Occipital lobe (tissue), 2 donors: ENCODE data around the gene SARNP. TPM values are rescaled to one million over a fixed set of nuclear protein-coding genes. Genes with fewer than 3 reads are reported as not detected.

Experiments used
- DNase-seq: peaks from one replicate; lab custom pipeline; 2025; lab: John Stamatoyannopoulos, UW
- total RNA-seq: library from RNA; depleted of rRNA; stranded (reverse); fragments of >200 nt; gene quantifications from one replicate; pipeline ENCODE4 v1.2.3, GENCODE V29; 2014

Gene SARNP
- total RNA-seq, 1 donor from 2014 or later: 84.7 TPM

DNA sequence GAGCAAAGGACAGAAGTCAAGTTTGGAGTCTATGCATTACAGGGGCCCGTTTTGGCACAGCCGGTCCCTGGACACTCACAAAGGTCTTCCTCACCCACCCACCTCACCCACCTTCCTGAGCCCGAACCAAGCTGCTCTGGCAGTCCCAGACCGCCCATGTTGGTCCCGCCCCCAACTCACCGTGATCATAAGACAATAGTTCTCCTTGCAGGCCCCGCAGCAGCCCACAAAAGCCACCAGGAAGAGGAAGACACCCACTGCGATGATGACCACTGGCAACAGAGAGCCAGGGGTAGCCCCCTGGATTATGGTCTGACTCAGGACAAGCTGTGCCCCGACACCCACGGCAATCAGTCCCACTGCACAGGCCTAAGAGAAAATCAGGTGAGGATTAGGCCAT is 90.6 kb downstream of the SARNP start:
- no peak for DNase-seq

DNA sequence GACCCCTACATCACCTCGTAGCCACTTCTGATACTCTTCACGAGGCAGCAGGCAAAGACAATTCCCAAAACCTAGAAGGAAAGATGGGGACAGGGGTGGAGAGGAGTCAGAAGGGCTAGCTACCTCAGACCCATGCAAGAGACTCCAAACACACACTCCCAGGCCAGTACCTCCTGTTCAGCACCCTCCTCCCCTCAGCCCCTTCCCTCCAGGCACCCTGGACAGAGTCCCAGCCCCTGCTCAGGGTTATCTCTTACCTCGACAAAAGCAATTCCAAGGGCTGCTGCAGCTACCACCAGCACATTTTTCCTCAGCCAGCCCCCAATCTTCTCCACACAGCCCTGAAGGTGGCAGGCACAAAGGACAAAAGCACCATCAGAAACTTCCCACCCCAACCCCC is 92.0 kb downstream of the SARNP start:
- no peak for DNase-seq

DNA sequence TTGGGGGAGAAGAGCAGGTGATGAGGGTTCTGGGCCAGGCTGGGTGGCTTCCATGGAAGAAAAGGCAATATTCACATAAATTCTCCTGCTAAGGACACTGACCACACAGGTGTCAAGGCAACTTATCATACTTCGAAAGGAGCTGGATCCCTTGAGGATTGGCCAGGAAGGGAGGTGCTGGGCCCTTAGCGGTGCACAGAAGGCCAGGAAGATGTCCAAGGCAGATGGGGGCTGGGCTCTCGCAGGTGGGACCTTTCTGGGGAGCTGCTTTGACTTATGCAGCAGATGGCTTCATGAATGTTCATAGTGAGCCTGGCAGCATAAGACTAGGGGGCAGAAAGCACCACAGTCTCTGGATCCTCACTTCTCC is 92.6 kb downstream of the SARNP start:
- DNase-seq: no peak

DNA sequence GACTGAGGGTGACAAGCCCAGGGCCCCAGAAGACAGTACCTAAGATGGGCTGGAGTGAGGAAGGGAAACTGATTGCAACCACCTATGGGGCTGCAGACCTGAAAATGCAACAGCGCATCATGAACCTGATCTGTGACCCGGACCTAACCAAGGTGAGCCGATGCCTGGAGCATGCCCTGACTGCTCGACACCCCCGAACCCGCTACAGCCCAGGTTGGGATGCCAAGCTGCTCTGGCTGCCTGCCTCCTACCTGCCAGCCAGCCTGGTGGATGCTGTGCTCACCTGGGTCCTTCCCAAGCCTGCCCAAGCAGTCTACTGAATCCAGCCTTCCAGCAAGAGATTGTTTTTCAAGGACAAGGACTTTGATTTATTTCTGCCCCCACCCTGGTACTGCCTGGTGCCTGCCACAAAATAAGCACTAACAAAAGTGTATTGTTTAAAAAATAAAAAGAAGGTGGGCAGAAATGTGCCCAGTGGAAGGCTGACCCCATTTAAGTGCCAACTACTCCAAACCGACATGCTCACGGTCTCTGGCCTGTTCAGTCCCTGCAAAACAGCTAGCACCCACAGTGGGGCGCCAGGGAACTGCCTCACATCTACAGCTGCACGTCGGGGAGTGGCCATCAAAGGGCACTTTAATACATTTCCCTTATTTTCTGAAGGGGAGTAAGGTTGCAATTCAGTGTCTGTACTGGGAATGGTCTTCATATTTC is 93.1 kb downstream of the SARNP start:
- no peak for DNase-seq

DNA sequence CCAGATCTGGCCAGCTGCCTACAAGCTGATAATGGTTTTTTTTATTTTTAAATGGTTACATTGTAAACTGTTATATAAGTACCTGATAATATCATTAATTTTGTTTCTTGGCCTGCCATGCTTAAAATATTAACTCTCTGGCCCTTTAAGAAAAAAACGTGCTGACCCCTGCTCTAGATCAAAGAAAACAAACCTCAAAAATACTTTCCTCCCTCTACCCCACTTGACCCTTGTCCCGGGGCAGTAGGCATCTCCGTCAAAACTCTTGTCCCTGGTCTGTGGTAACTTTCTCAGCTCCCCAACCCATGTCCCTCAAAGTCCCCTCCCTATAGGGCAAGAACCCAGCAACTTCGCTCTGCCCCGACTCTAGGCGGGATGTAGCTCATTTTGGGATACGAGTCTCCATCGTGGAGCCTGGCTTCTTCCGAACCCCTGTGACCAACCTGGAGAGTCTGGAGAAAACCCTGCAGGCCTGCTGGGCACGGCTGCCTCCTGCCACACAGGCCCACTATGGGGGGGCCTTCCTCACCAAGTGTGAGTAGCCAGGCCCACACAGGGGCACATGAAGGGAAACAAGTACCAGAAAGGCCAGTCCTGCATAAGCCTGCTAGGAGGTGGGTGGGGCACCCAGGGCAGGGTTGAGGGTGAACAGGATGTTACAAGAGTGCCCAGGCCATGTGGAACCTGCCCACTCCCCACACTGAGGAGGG is 93.9 kb downstream of the SARNP start:
- no peak for DNase-seq

DNA sequence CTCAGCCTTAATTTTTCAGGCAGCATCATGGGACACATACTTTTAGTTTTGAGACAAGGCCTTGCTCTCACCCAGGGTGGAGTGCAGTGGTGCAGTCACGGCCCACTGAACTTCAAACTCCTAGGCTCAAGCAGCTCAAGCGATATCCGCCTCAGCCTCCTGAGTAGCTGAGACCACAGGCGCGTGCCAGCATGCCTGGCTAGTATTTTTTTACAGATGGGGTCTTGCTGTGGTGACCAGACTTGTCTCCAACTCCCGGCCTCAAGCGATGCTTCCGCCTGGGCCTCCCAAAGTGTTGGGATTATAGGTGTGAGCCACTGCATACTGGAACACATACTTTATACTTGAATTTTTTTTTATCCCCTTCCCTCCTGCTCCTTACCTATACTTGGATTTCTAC is 94.6 kb downstream of the SARNP start:
- no peak for DNase-seq

DNA sequence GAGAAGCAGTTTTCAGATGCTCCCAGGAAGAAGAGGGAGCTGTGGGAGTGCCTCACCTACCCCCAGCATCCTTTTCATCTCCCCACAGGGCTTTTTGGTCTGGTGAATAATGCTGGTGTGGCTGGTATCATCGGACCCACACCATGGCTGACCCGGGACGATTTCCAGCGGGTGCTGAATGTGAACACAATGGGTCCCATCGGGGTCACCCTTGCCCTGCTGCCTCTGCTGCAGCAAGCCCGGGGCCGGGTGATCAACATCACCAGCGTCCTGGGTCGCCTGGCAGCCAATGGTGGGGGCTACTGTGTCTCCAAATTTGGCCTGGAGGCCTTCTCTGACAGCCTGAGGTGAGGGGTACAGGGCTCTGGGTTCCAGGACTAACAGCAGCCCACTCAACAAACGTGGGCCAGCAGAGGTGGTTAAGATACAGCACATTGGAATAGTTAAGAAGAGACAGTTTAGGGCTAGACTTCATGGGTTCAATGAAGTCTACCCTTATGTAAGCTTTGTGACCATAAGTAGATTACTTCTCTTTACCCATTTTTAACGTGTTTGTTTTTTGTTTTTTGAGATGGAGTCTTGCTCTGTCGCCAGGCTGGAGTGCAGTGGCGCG is 95.8 kb downstream of the SARNP start:
- no peak for DNase-seq

DNA sequence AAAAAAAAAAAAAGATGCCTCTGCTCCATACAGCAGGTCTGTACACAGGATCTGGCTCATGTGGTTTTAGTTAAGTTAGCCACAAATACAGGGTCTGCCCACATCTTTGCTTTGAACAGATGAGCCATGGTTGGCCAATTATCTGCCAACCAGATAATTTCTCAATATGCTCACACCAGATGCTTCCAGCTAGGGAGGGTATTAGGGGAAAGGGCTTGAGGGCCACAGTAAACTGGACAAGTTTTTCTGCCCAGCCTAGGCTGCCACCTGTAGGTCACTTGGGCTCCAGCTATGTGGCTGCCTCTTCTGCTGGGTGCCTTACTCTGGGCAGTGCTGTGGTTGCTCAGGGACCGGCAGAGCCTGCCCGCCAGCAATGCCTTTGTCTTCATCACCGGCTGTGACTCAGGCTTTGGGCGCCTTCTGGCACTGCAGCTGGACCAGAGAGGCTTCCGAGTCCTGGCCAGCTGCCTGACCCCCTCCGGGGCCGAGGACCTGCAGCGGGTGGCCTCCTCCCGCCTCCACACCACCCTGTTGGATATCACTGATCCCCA is 96.6 kb downstream of the SARNP start:
- DNase-seq: peak; percentile 75

DNA sequence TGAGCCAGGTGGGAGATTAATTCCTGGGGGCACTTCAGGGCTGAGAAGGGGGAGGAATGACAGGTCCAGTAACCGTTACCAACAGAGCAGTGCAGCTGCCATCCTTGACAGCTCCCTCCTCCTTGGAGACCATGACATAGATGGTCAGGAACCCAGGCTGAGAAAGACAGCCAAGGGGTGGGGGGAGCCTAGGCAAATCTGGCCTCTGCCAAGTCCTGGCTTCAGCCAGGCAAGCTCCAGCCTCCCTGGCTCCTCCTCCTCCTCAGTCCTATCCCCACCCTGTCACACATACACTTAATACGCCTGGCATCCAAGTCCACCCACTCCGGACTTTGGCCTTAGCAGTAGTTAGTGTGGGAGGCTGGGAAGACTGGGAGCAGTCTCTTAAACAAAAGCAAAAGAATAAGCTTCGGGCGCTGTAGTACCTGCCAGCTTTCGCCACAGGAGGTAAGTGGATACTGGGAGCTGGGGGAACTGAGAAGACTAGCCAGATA is 97.4 kb downstream of the SARNP start, which contains the start of gene RDH5:
Gene RDH5 (plus strand): TSS at position 323 of the 494 bp plus-strand sequence. CDS start 792 bp downstream, outside the sequence.
- no peak for DNase-seq

DNA sequence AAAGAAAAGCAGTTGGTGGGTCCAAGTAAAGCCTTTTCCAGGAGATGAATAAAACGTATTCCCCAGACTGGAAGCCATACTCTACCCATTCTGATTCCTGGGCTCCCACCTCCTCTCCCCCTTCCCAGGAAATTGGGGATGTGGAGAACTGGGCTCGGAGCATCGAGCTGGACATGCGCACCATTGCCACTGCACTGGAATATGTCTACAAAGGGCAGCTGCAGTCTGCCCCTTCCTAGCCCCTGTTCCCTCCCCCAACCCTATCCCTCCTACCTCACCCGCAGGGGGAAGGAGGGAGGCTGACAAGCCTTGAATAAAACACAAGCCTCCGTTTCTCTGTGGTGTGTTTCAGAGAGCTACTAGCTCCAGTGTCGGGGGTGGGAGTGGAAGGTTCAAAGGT is 98.2 kb downstream of the SARNP start:
- no peak for DNase-seq

DNA sequence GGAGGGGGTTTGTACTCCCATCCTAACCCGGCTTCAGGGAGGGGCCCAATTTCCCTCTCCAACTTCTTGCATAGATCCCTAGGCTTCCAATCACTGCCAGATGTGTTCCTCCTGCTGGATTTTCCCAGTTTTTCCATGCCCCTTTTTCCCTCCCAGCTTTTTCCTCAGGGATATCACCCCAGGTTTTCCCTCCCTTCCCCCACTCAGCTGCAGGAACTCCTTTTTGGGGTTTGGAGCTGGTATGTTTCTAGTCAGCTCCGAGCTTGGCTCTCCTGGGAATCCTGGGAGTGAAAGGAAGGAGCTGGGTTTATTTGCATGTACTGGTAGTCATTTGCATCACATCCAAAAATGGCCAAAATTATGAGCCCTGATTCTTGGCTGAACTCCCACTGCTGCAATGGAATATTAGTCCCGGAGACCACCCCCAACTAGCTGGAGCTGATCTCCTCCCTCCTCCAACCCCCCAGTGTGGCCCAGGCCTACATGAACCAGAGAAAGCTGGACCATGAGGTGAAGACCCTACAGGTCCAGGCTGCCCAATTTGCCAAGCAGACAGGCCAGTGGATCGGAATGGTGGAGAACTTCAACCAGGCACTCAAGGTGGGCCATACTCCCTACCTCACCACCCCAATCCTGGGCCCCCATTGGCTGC is 98.8 kb downstream of the SARNP start:
- DNase-seq: no peak

DNA sequence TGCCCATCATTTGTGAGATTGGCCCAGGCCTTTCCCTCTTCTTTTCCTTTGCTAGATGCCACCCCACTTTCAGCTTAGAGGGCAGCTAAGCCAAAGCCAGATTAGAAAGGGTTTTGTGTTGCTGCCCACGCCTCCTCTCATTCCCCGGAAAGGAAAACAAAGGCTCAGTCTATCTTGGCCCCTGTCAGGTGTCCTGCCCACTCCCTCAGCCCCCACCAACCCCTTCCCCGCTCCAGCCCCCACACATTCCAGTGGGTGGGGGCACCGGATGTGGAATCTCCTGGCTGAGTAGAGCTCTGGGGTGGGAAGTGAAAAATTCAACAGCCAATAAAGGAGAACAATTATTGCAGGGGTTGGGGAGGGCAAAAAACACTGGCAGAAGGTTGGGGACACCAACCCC is 99.5 kb downstream of the SARNP start:
- no peak for DNase-seq

DNA sequence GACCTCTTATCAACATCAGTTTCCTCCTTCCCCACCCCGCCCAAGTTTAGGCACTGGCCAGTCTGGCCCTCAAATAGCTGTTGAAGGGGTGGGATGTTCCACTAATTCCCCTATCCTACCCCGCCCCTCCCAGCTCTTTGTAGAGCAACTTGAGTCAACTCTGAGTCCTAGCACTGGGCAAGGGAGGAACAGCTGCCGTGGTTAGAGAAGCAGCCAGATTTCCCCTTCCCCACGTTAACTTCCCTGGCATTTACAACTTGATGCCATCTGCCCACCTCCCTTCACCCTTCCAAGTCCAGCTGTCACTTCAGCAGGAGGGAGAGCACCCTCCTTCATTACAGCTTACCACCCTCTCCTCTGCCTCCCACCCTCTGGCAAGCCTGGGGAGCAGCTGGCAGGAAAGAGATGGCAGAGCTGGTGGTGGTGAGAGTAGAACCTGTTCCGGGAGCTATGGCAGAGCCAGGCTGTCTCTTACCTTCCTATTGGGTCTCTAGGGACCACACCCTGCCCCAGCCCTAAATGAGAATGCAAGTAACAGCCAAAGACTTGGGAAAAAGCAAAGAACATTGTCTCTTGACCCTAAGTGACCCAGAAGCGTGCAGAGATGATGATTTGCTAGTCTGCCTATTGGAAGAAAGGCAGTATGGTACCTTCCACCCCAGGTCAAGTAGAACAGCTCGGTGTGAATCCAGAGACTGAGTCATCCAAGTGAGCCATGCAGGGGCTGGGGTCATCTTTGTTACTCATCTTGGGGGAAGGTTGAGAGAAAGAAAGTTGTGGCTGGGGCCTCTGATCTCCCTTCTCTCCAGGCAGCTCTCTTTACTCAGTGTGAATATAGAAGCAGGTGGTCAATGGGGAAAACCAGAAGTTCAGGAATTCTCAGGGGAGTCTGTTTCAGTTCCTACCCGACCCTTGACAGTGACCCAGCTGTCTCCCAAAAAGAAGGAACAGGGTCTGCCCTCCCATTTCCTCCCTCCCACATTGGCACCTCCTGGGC is 100.2 kb downstream of the SARNP start:
- DNase-seq: no peak

DNA sequence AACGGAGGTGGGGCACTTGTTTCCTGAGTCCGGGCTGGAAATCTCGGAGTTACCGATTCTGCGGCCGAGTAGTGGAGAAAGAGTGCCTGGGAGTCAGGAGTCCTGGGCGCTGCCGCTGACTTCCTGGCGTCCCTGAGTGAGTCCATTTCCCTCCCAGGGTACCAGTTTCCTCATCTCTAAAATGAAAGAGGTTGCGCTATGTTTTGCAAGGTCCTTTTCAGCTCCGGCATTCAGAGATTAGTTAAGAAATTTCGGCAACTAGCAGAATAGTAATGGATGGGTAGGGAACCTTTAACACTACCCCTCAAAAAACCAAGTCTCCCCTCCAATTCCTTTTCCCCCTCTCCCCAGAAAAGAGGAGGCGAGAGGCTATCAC is 101.0 kb downstream of the SARNP start:
- DNase-seq: no peak

DNA sequence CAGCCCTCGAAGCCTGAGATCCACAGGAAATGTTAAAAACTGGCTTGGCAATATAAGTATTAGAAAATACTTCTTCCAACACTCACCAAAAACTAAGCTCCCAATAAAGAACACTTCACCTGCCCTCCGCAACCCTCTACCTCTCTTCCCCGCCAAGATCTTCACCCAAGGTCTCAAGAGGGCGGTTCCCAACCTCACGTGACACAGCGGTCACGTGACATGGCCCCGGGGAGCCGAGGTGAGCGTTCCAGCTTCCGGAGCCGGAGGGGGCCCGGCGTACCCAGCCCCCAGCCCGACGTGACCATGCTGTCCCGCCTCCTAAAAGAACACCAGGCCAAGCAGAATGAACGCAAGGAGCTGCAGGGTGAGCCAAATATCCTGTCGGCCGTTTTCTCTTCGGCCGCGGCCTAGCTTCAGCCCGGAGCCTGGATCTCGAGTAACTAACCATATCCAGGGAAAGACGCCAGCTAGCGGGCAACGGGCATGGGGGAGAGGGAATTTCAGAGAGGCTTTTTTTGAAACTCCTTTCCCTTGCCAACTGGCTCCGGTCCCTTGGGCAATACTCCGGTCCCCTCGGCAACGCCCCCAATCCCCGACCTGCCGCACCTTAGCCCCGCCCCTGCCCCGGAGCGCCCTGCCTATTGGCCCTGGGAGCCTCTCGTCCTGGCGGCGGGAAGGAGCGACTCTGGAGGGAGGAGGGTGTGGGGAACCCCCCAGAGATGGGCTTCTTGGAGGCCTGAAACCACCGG is 101.5 kb downstream of the SARNP start, which contains the start of gene BLOC1S1:
Gene BLOC1S1 (plus strand): TSS at position 214 of the 749 bp plus-strand sequence. CDS start 6 bp downstream, at position 220.
- DNase-seq: peak; percentile 84

DNA sequence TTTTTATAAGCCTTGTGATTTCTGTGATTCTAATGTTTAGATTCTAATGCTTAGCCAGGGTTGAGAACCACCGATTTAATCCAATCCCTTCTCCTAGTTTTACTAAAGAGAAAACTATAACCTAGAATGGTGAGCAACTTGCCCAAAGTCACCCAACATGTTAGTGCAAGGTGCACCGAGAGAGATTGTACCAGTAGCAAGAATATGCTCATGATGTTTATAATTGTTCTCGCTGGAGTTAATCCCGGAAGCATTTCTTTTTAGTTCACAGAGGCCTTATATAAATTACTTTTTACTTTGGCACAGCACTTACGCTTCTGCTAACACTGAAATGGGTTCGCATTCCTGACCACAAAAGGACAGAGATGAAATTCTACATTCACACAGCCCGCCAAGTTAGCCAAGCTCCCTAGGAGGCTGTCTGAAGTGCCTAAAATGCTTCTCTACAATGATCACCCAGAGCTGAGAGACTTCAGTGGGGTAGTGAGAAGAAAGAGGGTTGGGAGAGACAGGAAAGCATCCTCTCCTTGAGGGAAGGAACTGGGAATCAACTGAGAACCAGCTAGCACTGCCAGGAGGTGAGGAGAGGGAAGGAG is 102.3 kb downstream of the SARNP start:
- no peak for DNase-seq

DNA sequence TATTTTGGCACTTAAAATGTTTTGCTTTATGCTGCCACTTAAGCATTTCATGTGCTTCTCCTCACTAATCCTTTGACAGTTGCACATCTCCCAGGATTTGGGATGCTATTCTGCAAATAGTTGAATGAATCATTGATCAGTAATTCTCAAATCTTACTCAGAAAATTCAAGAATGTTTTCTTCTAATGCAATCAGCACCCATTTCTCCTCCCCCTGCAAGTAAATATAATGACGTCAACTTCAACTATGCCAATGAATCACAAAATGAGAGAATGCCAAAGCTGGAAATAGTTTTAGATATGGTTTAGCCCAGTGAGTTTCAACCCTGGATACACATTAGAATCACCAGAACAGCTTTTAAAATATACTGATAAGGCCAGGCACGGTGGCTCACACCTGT is 103.8 kb downstream of the SARNP start:
- DNase-seq: no peak

DNA sequence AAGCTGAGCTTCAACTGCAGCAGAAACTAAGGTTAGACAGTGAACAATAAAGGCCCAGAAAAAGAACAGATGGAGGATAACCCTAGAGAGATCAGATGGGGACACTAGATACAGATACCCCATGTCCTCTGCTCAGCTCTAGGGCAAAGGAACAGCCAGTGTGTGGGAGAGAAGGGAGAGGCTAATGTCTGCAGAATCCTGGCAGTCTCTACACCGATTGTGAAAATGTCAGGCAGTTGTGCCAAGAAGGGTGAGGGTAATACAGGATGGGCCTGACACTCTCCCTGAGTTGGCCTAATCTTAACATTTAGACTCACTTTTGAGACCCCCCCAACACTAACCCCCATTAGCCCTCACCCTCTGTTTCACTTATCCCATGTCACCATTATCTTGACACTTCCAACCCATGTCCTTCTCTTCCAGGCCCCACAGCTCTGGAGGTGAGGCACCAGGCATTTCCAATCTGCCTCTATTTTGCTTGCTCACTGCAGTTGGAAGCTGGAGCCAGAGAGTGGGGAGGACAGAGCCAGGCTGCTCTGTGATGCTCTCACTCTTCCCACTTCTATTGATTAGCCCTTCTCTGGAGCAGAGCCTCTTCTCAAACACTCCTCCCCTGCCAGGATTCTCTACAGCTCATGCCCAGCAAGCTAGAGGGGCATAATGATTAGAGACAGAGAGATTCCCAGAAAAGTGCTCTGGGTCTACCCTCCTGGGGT is 104.7 kb downstream of the SARNP start:
- DNase-seq: no peak
